ENCODE data around the gene SYNPR.
"Not testable (repeated sequence)": the region's sequence is repeated elsewhere in the genome, so short reads cannot be mapped to it uniquely, and the experiment has no call there.

SYNPR gene

GRCh38 chr3:63242124-63242523 lies 36.0 kb upstream of the SYNPR start:
- DNase-seq (ENCODE audit: low spot score), result no peak
- TF ChIP-seq CTCF (IDR thresholded peaks at IDR 0.05; ENCODE audit: extremely low read depth, insufficient read depth, missing control alignments), result no peak
- in situ Hi-C loops (cut with MboI; ENCODE audit: low pct_unique_long_range_greater_than_20kb, low sequenced_read_pairs, unreplicated experiment), result no loop called here

- no peak for TF ChIP-seq CTCF (IDR thresholded peaks at IDR 0.05; ENCODE audit: extremely low read depth, insufficient read depth, missing control alignments)
These were observed 33.6 kb upstream of the SYNPR start for GRCh38 chr3:63244486-63244885.

GRCh38 chr3:63245726-63246241 lies 32.3 kb upstream of the SYNPR start:
- no peak for DNase-seq (ENCODE audit: low spot score)
- TF ChIP-seq CTCF (IDR thresholded peaks at IDR 0.05; ENCODE audit: extremely low read depth, insufficient read depth, missing control alignments), result no peak
- in situ Hi-C loops (cut with MboI; ENCODE audit: low pct_unique_long_range_greater_than_20kb, low sequenced_read_pairs, unreplicated experiment), result no loop called here

More at GRCh38 chr3:63244486-63244885, 33.6 kb upstream of the SYNPR start:
- no peak for DNase-seq (ENCODE audit: low spot score)
- in situ Hi-C loops (cut with MboI; ENCODE audit: low pct_unique_long_range_greater_than_20kb, low sequenced_read_pairs, unreplicated experiment), result no loop called here

- DNase-seq (ENCODE audit: low spot score), result no peak
- in situ Hi-C loops (cut with MboI; ENCODE audit: low pct_unique_long_range_greater_than_20kb, low sequenced_read_pairs, unreplicated experiment), result no loop called here
- TF ChIP-seq CTCF (IDR thresholded peaks at IDR 0.05; ENCODE audit: extremely low read depth, insufficient read depth, missing control alignments), result no peak
These were observed 30.1 kb upstream of the SYNPR start for GRCh38 chr3:63248015-63248414.

- no peak for DNase-seq (ENCODE audit: low spot score)
- no peak for TF ChIP-seq CTCF (IDR thresholded peaks at IDR 0.05; ENCODE audit: extremely low read depth, insufficient read depth, missing control alignments)
- in situ Hi-C loops (cut with MboI; ENCODE audit: low pct_unique_long_range_greater_than_20kb, low sequenced_read_pairs, unreplicated experiment), result no loop called here
These were observed 26.6 kb upstream of the SYNPR start for GRCh38 chr3:63251499-63251898.

GRCh38 chr3:63255819-63256218 lies 22.3 kb upstream of the SYNPR start:
- in situ Hi-C loops (cut with MboI; ENCODE audit: low pct_unique_long_range_greater_than_20kb, low sequenced_read_pairs, unreplicated experiment); DNase-seq (ENCODE audit: low spot score): not testable (repeated sequence)

- no peak for TF ChIP-seq CTCF (IDR thresholded peaks at IDR 0.05; ENCODE audit: extremely low read depth, insufficient read depth, missing control alignments)
- no peak for DNase-seq (ENCODE audit: low spot score)
- in situ Hi-C loops (cut with MboI; ENCODE audit: low pct_unique_long_range_greater_than_20kb, low sequenced_read_pairs, unreplicated experiment), result no loop called here
These were observed 13.4 kb upstream of the SYNPR start for GRCh38 chr3:63264716-63265115.

Measured in GM13977 (cell line).